Measurements from ENCODE around the gene DIP2A.

DNA sequence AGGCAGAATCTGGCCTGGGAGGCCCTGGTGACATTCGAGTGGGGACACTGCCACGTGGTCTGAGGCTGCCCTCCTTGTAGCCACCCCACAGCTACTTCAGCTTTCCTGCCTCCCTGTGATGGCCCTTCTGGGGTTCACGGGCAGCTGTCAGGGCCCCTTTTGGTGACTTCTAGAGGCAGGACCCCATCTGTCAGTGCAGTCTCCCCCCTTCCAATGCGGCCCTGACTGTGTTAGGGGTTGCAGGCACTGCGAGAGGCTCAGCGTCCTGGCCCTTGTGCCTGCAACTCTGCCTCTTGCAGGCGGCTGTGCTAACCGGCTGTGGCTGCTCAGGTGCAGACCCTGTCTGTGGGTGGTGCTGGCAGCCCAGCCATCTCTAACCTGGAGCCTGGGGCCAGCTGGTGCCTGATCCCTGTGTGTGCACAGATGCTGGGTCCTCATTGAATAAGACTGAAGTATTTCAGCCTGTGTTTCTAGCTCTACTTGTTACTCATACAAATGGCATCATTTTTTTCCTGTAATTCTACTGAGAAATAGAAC, 84.0 kb downstream of the DIP2A start:
- no peak for TF ChIP-seq CTCF (IDR thresholded peaks at IDR 0.05; ENCODE audit: low read length)
- no peak for TF ChIP-seq EZH2phosphoT487 (IDR thresholded peaks at IDR 0.05; ENCODE audit: low read length)
- TF ChIP-seq EZH2 (optimal IDR thresholded peaks at IDR 0.05; ENCODE audit: low read depth, low read length), result no peak

All from MM.1S (cell line).